LoVo (cell line): Measurements from ENCODE around the gene KDM5C.

Experiments used
- DNase-seq: peaks from one replicate; pipeline ENCODE4 v3.0.0-alpha.2; 2016; ENCODE audit warnings: low spot score

KDM5C gene

DNA sequence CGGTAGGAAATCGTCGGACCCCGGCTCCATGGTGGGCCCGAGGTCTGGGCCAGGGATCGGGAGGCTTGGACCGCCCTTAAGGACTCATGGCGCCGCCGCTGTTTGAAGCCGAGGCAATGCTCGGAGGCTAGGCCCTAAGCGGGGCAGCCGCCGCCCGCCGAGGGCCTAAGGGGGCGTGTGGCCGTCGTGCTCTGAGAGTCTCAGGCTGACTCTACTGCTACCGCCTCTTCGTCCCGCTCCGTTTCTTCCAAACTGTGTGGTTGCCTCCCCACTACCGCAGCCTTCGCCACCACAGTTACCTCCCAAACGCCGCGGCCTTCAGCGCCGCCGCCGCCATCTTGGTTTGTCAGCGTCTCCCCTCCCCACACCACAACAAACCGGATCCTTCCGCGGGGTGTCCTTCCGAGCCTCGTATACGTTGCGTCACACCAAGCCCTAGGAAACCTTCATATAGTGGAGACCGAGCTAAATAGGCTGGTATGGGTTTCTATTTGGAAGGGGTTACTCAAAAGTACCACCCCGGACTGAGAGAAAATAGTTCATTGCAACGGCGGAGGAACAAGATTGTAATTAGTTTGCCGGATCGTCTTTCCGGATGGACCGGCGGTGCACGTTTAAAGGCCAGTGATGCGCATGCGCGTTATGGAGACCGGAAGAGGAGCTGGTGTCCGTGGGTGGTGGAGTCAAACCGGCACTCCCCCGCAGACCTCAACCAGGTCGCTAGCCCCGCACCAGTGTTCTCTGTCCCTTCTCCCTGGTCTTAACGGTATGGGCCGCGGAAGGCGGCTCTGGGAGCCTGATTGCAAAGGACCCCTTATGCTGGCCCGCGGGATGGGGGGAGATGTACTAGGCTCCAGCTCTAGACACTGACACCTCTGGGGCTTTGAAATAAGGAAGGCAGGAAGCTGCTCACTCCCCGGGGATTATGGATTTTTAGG, at the start of gene KDM5C:
KDM5C (minus strand) TSS at position 348 of the 938 bp plus-strand sequence; CDS start at position 30, 318 bp downstream.
- peak; percentile 88 for DNase-seq

DNA sequence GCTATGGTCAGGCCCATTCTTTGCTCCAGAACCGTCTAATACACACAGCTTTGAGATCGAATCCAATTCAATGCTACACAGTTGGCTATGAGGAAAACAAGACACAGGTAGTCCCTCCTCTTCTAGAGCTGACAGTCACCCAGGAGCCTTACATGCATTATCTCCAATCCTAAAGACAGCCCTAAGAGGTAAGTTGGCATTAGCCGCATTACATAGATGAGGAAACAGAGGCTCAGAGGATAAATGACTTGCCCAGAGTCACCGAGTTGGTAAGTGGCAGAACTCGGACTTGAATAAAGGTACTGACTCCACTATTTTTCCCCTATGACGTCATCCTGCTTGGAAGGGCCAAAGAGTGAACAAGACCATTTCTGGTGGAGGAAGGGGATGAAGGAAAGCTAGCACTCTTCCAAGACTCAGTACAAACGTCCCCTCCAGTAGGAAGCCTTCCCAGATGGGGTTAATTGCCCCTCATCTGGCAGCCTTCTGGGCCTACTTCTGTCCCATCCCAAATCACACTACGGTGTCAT, 47.9 kb upstream of the KDM5C start:
- DNase-seq, result no peak

DNA sequence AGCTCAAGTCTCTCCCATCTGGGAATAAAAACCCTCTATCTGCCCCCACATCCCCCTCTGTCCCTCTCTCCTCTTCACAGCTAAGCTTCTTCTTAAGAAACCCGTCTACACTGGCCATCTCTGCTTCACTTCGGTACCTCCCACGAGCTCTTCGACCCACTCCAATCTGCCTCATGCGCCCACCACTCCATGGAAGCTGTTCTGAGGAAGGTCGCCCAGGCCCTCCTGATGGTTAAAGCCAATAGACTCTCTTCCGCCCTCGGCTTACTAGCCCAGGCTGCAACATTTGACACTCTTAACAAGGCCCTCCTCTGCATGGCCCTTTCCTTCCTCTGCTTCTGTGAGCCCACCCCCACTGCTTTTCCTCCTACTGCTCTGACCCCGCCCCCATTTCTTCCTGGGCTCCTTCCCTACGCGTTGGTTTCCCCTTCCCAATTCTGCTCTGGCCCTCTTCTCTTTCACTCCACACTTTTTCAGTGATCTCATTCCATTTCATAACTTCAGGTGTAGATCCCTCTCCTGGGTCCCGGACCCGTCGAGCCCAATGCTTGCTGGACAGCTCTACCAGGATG, 44.6 kb upstream of the KDM5C start:
- no peak for DNase-seq

GRCh38 chrX:53268173-53268572, 43.2 kb upstream of the KDM5C start:
- DNase-seq, result no peak

DNA sequence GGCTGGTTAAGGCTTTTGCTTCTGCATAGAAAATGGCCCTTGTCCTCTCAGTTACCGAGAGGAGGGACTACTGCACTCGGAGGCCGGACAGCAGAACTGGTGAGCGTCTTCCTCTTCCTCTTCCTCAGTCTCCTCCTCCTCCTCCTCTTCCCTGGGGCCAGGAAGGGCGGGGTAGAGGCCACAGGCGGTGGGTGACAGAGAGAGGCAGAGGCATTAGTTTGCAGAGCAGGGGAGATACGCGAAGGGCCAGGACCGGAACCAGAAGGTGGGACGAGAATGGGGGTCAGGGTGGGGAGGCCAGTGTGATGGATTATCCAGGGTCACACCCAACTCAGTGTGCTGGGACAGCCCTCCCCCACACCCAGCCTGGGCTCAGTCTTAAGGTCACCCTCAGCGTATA, 41.9 kb upstream of the KDM5C start:
- DNase-seq, result no peak

- DNase-seq, result no peak
Observed at GRCh38 chrX:53265771-53266574, 41.0 kb upstream of the KDM5C start.

- peak; percentile 1 for DNase-seq
Observed at GRCh38 chrX:53263597-53264094, 38.6 kb upstream of the KDM5C start.

DNA sequence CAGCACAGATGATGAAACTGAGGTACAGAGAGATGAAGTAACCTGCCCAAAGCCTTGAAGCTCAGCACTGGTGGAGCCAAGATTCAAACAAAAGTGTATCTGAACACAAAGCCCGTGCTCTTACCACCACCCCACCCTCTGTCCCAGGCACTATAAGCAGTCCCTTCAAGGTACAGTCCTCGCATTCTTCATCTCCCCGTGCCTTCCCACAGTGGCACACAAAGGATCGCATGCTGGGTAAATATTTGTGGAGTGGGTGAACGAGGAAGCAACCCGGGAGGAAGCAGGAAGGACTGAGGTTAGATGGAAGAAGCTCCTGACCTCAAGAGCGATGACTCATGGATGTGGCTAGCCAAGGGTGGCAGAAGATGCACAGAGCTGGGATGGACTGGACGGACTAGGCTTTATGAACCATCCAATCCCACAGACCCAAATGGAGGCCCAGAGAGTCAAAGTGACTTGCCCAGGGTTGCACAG, 37.9 kb upstream of the KDM5C start:
- DNase-seq, result peak; percentile 45

GRCh38 chrX:53262189-53262917, 37.3 kb upstream of the KDM5C start:
- DNase-seq, result no peak

DNA sequence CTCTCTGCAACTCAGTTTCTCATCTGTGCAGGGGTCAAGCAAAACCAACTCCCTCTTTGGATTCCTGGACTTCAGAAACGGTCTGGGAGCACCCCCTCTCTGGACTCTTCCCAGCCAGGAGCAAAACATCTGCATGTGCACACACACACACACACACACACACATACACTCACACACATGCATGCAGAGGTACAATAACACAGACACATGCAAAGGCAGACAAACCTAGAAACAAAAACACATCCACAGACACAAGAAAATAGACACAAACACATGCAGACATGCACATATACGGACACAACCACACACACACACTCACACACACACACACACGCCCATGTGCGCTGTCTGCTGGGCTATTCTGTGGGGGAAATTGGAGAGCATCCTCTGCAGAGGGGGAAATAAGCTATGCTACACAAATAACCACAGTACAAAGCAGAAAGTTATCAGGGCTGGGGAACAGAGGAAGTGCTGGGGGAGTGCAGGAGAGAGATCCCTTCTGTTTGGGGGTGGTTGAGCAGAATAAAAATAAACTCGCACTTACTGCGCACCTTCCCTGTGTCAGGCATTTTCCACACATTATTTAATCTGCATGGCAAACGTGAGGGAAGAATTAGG, 36.5 kb upstream of the KDM5C start:
- no peak for DNase-seq

DNA sequence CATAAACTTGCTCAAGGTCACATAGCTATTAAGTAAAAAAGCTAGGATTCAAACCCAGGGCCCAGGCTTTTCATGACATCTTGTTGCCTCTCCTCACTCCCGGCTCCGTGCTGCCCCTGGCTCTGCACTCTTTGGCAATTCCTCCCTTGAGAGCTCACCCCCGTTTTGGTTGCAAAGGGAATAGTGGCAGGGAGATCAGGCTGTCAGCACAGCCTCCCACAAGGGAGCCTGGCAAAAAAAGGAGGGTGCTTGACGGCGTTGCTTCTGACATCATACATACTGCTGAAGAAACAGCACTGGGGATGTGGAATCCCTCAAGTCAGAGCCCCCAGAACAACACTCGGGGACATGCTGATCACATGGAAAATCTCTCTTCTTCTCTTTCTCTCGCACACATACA, 35.8 kb upstream of the KDM5C start:
- no peak for DNase-seq

DNA sequence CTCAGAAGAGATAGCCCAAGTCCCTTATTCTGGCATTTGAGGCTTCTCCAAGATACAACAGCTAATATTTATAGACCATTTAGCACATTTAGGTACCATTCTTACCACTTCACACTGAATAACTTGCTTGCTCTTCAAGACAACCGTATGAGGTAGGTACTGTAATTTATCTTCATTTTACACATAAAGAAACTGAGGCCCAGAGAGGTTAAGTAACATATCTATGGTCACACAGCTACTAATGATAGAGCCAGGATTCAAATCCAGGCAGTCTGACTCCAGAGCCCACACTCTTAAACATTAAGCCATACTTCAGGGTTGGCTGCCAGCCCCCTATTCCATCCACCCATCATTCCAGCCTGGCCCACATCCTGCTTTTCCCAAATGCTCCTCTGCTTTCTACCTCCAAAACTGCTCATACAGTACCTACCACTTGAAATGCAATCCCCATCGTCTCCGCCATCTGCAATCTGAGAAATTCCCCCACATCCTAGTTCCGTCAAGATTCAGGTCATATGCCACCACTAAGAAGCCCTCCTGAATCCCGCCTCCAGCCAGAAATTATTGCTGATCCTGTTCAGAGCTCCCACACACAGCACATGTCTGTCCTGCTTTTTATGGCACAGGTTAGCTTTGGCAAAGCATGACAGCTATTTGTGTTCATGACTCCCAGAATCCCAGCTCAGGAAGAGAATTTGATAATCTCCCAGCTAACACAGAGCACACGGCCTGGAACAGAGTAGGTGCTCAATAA, 32.8 kb upstream of the KDM5C start:
- DNase-seq, result no peak

GRCh38 chrX:53257166-53257565, 32.2 kb upstream of the KDM5C start:
- no peak for DNase-seq

DNA sequence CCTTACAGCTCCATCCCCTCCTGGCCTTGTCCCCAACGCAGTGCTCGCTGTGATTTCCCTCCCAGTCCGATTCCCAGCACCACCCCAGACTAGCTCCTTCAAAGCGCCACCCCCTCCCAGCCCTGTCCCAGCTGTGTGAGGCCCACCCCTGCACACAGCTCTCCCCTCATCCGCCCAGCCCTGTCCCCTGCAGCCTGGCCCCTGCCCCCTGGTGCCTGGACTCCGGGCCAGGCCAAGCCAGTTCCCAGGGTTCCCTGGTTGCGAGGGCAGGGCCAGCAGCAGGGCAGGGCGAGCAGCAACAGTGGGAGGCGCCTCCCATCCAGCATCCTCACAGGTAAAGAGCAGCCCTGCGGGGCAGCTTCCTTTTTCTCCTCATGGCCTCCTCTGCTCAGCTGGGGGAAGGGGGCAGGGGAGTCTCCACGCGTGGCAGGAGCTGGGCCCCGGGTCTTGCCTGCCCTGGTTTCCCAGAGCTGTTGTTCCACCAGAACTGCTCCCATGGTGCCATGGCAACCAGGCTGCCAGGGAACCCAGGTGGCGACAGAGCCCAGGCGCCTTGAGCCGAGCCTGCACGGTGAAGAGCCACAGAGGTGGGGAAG, 31.5 kb upstream of the KDM5C start:
- no peak for DNase-seq

DNA sequence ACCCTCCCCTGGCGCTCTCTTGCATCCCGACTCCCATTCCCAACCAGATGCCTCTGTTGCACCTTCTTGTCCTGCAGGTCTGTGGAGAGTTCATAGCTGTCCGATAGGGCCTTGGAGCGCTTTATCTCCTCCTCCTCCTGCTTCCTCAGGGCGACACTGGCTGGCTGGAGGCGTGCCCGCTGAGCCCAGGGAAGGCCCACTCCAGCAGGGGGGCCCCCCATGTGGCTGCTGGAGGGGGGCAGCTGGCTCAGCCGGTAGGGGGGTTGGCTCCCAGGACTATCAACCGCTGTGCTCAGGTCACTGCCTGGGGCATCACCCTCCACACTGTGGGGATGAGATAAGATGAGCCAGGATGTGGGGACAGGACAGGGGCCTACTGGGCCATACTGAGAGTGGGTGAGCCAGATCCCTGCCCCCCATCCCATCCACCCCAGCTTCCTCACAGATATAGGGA, 30.8 kb upstream of the KDM5C start:
- DNase-seq, result no peak

DNA sequence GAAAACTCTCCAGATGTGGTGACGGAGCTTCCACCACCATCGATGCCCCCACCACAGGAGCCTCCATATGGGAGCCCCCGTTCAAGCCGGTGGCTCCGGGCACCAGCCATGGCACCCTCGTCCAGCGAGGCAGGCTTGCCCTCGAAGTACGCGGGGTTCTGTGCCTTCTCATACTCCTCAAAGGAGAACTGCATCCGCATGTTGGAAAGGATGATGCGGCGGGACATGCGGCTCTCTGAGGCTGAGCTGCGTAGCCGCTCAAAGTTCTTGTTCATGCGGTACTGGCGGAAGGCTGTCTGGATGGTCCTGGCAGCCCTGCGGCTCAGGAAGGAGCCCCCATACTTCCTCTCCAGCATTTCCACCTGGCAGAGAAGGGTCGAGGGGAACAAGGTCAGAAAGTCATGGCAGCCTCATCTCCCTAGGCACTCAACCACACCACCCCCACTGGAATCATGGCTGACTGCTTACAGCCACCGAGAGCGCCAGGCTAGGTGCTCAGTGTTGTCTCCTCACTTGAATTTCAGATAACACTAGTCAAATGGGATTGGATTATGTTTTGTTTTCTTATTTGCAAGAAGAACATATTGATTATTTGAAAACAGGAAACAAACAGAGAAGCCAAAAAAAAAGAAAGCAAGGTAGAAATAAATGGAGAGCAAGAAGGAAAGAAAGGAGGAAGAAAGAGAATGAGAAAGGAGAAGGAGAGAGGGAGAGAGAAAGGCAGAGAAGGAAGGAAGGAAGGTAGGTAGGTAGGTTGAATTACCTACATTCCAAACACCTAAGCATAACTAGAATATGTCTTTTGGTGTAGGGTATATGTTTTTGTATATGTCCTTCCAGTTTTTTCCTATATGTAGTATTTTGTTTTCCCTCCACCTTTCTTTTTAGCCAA, 29.8 kb upstream of the KDM5C start:
- DNase-seq, result no peak

DNA sequence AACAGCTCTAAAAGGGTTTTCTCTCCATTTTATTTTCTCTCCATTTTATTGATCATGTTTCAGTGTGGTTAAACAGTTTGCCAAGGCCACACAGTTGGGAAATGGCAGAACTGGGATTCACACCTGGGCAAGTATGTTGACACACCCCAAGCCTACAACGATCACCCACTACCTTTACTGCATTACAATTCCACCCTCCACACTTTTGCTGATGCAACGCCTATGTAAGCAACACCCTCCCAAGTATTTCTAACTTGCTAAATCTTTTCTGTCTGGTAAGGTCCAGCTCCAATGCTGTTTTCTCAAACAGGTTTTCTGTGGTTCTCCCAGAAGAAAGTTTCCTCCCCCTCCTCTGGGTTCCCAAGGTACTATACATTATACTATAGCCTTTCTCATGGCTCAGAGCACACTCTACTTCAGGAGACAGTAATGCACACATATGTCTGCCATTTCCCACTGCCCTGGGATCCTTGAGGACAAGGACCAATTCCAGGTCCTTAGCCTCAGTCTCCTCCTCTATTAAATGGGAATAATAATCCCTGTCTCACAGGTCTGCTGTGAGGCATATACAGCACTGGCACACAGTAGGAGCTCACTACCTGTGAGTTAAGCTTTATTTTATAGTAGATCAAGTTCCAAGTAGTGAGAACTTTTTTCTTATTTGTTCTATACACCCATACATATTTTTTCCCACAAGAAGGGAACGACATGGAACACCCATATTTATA, 28.4 kb upstream of the KDM5C start:
- peak; percentile 3 for DNase-seq

DNA sequence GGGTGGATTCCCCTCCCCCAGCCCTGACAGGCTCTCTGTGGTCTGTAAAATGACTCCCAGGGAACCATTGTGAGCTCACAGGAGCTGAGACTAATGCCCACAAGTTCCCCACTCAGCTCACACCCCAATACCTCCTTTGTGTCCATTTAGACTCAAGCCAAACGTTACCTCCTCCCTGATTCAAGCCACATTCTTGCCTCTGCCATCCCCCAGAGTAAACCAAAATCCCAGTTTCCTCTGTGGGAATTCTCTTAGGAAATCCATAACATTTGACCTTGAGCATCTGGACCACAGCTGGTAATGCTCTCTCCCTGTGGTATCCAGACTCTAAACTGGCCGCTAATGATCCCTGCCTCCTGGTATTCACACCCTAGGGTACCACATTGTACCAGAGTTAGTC, 26.3 kb upstream of the KDM5C start:
- DNase-seq, result no peak
